ENCODE measurements around the gene YIPF2.

Gene YIPF2

DNA sequence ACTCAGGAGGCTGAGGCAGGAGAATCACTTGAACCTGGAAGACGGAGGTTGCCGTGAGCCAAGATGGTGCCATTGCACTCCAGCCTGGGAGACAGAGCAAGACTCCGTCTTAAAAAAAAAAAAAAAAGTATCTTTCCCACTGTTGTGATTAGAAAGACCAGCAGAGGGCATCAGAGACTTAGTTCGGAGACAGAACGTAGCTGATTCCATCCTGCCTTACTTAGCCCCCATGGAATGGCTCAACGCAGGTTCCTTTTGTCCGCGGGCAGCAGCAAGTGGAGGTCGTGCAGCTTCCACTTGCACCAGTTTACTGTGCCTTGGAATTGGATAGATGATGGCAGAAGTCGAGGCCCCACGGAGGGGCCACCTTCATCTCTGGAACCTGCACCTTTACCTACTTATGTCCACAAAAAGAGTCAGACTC, 8.2 kb upstream of the YIPF2 start:
- peak; percentile 90 for DNase-seq

GRCh38 chr19:10935371-10936059, 7.1 kb upstream of the YIPF2 start:
- no peak for DNase-seq

GRCh38 chr19:10929402-10929794, 959 bp upstream of the YIPF2 start:
- no peak for DNase-seq

GRCh38 chr19:10927730-10928562, 493 bp downstream of the YIPF2 start:
- no peak for DNase-seq

- DNase-seq, result no peak
Measured at GRCh38 chr19:10924597-10924996, 3.8 kb downstream of the YIPF2 start.

- DNase-seq, result no peak
Measured at GRCh38 chr19:10923260-10924112, 5.0 kb downstream of the YIPF2 start.

DNA sequence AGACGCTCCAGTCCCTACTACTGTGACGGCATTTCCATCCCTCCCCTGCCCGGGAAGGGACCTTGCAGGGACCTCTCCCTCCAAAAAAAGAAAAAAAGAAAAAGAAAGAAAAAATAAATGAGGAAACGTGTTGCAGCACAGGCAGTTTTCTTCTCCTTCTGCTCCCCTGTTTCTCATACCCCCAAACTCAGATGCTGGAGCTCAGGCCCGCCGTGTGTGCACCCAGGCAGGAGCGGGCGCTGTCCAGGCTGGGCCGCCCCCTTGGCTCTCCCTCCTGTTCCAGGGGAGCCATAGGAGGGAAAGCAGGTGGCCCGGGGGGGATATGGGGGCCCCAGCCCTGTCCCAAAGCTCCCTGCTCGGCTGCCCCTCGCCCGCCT, 5.8 kb downstream of the YIPF2 start:
- no peak for DNase-seq

GRCh38 chr19:10921910-10922637, 6.4 kb downstream of the YIPF2 start:
- no peak for DNase-seq

DNA sequence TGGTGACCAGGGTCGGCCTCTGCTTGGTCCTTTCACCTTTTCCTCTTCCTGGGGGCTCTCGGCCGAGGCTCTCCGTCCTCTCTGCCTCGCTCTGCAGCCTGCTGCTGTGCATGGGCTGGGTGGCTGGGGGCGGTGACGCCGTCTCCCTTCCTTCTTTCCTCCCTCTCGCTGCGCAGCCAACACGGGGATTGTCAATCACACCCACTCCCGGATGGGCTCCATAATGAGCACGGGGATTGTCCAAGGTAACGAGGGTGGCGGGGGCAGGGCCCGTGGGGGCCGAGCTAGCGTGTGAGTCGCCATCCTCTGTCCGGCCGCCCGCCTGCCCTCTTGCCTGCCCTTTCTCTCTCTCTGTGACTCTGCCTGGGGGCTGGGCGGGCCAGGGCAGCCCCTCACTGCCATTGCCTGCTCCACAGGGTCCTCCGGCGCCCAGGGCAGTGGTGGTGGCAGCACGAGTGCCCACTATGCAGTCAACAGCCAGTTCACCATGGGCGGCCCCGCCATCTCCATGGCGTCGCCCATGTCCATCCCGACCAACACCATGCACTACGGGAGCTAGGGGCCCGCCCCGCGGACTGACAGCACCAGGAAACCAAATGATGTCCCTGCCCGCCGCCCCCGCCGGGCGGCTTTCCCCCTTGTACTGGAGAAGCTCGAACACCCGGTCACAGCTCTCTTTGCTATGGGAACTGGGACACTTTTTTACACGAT, 7.1 kb downstream of the YIPF2 start:
- no peak for DNase-seq

DNA sequence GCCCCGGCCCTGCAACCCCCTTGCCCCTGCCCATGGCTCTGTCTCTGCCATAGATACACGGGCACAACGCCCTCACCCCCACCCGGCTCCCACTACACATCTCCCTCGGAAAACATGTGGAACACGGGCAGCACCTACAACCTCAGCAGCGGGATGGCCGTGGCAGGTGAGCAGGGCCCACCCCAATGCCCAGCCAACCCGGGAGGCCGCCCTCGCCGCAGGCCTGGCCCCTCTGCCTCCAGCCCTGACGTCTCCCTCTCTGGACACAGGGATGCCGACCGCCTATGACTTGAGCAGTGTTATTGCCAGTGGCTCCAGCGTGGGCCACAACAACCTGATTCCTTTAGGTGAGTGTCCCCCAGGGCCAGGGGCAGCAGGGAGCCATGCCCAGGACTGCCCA, 7.7 kb downstream of the YIPF2 start:
- no peak for DNase-seq

GRCh38 chr19:10920288-10920655, 8.2 kb downstream of the YIPF2 start:
- no peak for DNase-seq

DNA sequence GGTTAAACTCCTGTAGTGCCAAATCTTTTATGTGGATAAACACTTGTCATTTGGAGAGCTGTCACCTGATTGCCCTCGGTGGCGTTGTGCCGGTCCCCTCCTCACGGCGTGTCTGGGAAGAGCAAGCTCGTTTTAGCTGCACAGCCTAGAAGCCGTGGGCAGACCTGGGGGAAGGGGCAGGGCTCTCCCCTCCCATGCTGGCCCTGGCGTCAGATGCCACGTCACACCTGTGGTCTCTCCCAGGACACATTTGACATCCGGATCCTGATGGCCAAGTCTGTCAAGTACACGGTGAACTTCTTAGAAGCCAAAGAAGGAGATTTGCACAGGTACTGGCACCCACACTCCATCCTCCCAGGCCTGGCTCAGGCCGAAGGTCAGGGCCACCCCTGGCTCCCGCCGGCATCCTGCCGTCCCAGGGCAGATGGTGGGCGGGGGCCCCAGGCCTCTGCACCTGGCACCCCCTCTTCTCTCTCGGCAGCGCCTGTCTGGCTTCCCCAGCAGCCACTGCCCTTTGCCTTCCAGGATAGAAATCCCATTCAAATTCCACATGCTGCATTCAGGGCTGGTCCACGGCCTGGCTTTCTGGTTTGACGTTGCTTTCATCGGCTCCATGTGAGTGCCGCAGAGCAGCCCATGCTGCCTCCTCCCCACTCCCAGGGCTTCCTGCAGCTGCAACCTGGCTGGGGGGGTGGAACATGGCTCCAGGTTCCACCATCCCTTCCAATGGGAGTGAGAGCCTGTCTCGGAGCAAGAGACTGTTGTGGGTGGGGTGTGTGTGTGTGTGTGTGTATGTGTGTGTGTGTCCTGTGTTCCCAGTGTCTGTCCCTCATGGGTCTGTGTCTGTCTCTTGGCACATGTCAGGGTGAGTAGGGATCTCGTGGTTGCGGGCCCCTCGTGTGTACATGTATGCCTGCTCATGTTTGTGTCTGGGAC, 8.8 kb downstream of the YIPF2 start:
- peak; percentile 40 for DNase-seq

GRCh38 chr19:10918359-10918758, 10.1 kb downstream of the YIPF2 start:
- DNase-seq, result no peak

- no peak for DNase-seq
Measured at GRCh38 chr19:10916602-10917001, 11.8 kb downstream of the YIPF2 start.

GRCh38 chr19:10915130-10916091, 13.0 kb downstream of the YIPF2 start:
- DNase-seq, result no peak

GRCh38 chr19:10913716-10914340, 14.6 kb downstream of the YIPF2 start:
- no peak for DNase-seq

DNA sequence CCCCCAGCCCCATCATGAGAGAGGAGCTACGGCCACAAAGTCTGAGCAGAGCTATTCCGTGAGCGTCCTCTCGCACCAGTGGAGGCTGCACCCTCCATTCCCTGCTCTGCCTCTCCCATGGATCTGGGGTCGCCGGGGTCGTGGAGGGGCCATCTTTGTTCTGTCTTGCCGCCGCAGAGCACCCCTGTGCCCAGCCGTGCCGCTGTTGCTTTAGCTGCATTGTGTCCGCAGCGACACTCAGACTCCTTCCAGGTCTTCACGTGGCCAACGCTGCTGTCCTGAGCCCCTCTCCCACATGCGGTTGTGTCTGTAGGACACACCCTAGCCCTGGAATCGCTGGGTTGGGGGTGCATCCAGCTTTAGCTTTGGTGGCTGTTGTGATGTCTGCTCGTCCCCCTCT, 15.8 kb downstream of the YIPF2 start:
- no peak for DNase-seq

- no peak for DNase-seq
Measured at GRCh38 chr19:10911579-10912363, 16.7 kb downstream of the YIPF2 start.

Measured in NCI-H1105 treated with DMSO at 0.1 percent for 48 hours (cell line).